Breast epithelium (tissue), 4 donors: Measurements from ENCODE around the gene DCLRE1C. TPM values are rescaled to one million over a fixed set of nuclear protein-coding genes. Genes with fewer than 3 reads are reported as not detected.

Experiments used
- DNase-seq, 2 donors: peaks; one replicate each; pipeline ENCODE4 v3.0.0-alpha.2; 2019; ENCODE audit warnings: low spot score in 2 of 2
- H3K27ac ChIP-seq, 2 donors: fragments of 200-600 bp; sonication (generic) in 1 of 2; one replicate each; pipeline ENCODE4 v1.5.1; 2016 to 2019; ENCODE audit warnings: mild to moderate bottlenecking in 1 of 2
- H3K27me3 ChIP-seq, 2 donors: fragments of 200-600 bp; sonication (generic) in 1 of 2; one replicate each; pipeline versions ENCODE4 v1.5.1 to v1.6.0; 2017 to 2019; ENCODE audit warnings: control low read depth in 1 of 2, mild to moderate bottlenecking in 1 of 2
- H3K36me3 ChIP-seq: fragments of 200-600 bp; one replicate; pipeline ENCODE4 v1.5.1; 2019
- H3K4me1 ChIP-seq, 2 donors: fragments of 200-600 bp; sonication (generic); one replicate each; pipeline ENCODE4 v1.5.1; 2016 to 2019; ENCODE audit warnings: control low read depth in 1 of 2
- H3K4me3 ChIP-seq, 3 donors: fragments of 200-600 bp; sonication (generic); 1 replicate in 2 of 3; 2 replicates in 1 of 3; pipeline ENCODE4 v1.5.1; 2016 to 2019; ENCODE audit warnings: mild to moderate bottlenecking in 3 of 3, moderate library complexity in 2 of 3
- H3K9me3 ChIP-seq, 2 donors: fragments of 200-600 bp; sonication (generic) in 1 of 2; one replicate each; pipeline ENCODE4 v1.5.1; 2016 to 2019; ENCODE audit warnings: control low read depth in 1 of 2
- POLR2A ChIP-seq: fragments of 450-650 bp; IDR thresholded peaks from one replicate; pipeline ENCODE4 v1.6.1; 2016; ENCODE audit warnings: antibody characterized with exemption, mild to moderate bottlenecking, moderate library complexity
- POLR2AphosphoS5 ChIP-seq, 3 donors: sonication (generic); formaldehyde crosslinking; IDR thresholded peaks; one replicate each; pipeline ENCODE4 v1.6.1; 2017; ENCODE audit warnings: antibody characterized with exemption in 3 of 3
- intact Hi-C: fragments of 100-400 bp; cut with DNase I; formaldehyde crosslinking; loops from one replicate; pipeline ENCODE4 v1.15.1; 2023; ENCODE audit warnings: low total_unique reads
- total RNA-seq, 3 donors: library from RNA; depleted of rRNA; stranded (reverse); fragments of >200 nt; gene quantifications; one replicate each; pipeline ENCODE4 v1.1.0, GENCODE V29; 2016
- TF ChIP-seq, protein P1 (sequence below), 3 donors: fragments of 450-650 bp; IDR thresholded peaks; one replicate each; pipeline ENCODE4 v1.5.1; 2016 to 2017; ENCODE audit warnings: antibody characterized with exemption in 3 of 3, mild to moderate bottlenecking in 3 of 3, moderate library complexity in 3 of 3

Gene DCLRE1C
- total RNA-seq, 3 donors from 2014 or later, result 8.3 to 21.2 (median 10.8) TPM

DNA sequence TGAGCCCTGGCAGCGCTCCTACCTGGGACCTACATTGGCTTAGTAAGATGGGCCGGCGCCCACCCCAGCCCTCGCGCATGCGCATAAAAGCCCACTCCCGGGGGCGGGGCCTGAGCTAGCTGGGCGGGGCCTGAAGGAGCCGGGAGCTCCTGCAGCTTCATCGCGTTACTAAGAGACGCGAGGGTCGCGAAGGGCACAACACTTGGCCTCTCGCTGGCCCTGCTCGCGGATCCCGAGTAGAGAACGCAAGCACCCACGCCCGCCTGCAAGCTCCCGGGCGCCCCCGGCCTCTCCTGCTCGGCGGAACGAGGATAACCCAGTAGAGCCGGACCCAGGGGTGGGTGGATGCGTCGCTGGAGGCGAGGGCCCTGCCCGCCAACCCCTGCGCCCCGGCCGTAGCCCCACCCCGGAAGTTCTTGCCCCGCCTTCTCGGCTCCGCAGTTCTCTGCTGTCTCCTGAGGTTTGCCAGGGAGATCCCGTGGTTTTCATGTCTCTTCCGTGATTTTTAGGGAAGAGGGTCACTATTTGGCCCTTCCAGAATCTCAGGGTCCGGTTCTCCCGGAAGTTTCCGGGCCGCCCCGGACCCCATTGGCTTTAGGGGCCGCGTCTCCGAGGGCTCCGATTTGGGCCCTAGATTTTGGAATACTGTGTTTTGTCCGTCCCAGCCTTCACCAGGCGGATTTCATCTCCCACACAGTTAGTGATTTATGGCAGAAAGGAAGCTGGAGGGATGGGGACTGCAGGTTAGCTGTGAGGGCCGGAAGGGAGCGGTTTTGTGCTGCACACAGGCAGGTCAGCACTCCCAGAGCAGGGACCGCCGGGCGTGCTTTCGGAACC is 5.5 kb upstream of the DCLRE1C start, which contains the start of gene MEIG1:
Gene MEIG1 (plus strand): TSS at position 168 of the 837 bp plus-strand sequence. CDS start 7,081 bp downstream, outside the sequence.
- no peaks in the 10 kb centered on the region for H3K27me3 ChIP-seq
- H3K36me3 ChIP-seq, result no peaks in the 10 kb centered on the region
- no peaks in the 10 kb centered on the region for H3K4me1 ChIP-seq
- peak within 1 kb of the TSS; percentile 57 to 77 (median 74) for H3K4me3 ChIP-seq
- H3K27ac ChIP-seq, result peak within 1 kb of the TSS; percentile 91 to 92
- no peaks in the 10 kb centered on the region for H3K9me3 ChIP-seq
- peak; percentile 33 for TF ChIP-seq POLR2A
- TF ChIP-seq, protein P1, sequence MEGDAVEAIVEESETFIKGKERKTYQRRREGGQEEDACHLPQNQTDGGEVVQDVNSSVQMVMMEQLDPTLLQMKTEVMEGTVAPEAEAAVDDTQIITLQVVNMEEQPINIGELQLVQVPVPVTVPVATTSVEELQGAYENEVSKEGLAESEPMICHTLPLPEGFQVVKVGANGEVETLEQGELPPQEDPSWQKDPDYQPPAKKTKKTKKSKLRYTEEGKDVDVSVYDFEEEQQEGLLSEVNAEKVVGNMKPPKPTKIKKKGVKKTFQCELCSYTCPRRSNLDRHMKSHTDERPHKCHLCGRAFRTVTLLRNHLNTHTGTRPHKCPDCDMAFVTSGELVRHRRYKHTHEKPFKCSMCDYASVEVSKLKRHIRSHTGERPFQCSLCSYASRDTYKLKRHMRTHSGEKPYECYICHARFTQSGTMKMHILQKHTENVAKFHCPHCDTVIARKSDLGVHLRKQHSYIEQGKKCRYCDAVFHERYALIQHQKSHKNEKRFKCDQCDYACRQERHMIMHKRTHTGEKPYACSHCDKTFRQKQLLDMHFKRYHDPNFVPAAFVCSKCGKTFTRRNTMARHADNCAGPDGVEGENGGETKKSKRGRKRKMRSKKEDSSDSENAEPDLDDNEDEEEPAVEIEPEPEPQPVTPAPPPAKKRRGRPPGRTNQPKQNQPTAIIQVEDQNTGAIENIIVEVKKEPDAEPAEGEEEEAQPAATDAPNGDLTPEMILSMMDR (IDR thresholded peaks at IDR 0.05), result peak in 1 of 3 donors; percentile 12
- peak in 2 of 3 donors; percentile 53 to 61 for TF ChIP-seq POLR2AphosphoS5 (IDR thresholded peaks at IDR 0.05)
- intact Hi-C loops, result loop anchor here (5.0 to 10.0 kb wide), 2 partner anchors 135 to 208 kb away; partner anchors contain the start of genes NMT2 and RPP38
- DNase-seq, result peak; percentile 83 to 86

GRCh38 chr10:14958872-14959220 is 5.0 kb upstream of the DCLRE1C start:
- Histone ChIP-seq H3K27me3 (no peaks in the 10 kb centered on the region), H3K36me3 (no peaks in the 10 kb centered on the region), H3K9me3 (no peaks in the 10 kb centered on the region), H3K27ac (peak overlapping the region; percentile 91 to 92), H3K4me1 (no peaks in the 10 kb centered on the region), H3K4me3 (peak overlapping the region; percentile 57 to 77 (median 74))
- no peak for TF ChIP-seq POLR2AphosphoS5 (IDR thresholded peaks at IDR 0.05)
- intact Hi-C loops, result loop anchor here (10.0 kb wide), 1 partner anchor 136 kb away; the partner anchor contains the start of gene RPP38
- no peak for DNase-seq

- H3K4me3 ChIP-seq, result peak overlapping the region in 1 of 3 donors; percentile 79
- intact Hi-C loops, result loop anchor here (10.0 kb wide), 1 partner anchor 140 kb away; the partner anchor contains the start of gene RPP38
- no peaks in the 10 kb centered on the region for H3K36me3 ChIP-seq
- no peaks in the 10 kb centered on the region for H3K4me1 ChIP-seq
- H3K27ac ChIP-seq, result peak overlapping the region in 1 of 2 donors; percentile 91
- DNase-seq, result no peak
- TF ChIP-seq POLR2A, result no peak
- TF ChIP-seq POLR2AphosphoS5 (IDR thresholded peaks at IDR 0.05), result no peak
- TF ChIP-seq, protein P1 (IDR thresholded peaks at IDR 0.05), result no peak
- H3K27me3 ChIP-seq, result no peaks in the 10 kb centered on the region
- H3K9me3 ChIP-seq, result no peaks in the 10 kb centered on the region
Measured at GRCh38 chr10:14954934-14955333, 1.0 kb upstream of the DCLRE1C start.

GRCh38 chr10:14953424-14954000 is 384 bp downstream of the DCLRE1C start:
- DNase-seq, result peak in 1 of 2 donors; percentile 44
- Histone ChIP-seq H3K27ac (peak overlapping the region; percentile 78 to 91), H3K4me1 (no peaks in the 10 kb centered on the region), H3K4me3 (peak overlapping the region; percentile 50 to 79 (median 70)), H3K9me3 (no peaks in the 10 kb centered on the region), H3K27me3 (no peaks in the 10 kb centered on the region), H3K36me3 (no peaks in the 10 kb centered on the region)
- TF ChIP-seq, protein P1 (IDR thresholded peaks at IDR 0.05), result no peak
- TF ChIP-seq POLR2AphosphoS5 (IDR thresholded peaks at IDR 0.05), result no peak
- TF ChIP-seq POLR2A, result no peak
- intact Hi-C loops, result loop anchor here (10.0 kb wide), 1 partner anchor 141 kb away; the partner anchor contains the start of gene RPP38

GRCh38 chr10:14952851-14953423 is 959 bp downstream of the DCLRE1C start:
- DNase-seq, result no peak
- no peaks in the 10 kb centered on the region for H3K27me3 ChIP-seq
- H3K9me3 ChIP-seq, result no peaks in the 10 kb centered on the region
- H3K27ac ChIP-seq, result peak overlapping the region; percentile 78 to 91
- H3K36me3 ChIP-seq, result no peaks in the 10 kb centered on the region
- TF ChIP-seq, protein P1 (IDR thresholded peaks at IDR 0.05), result no peak
- TF ChIP-seq POLR2AphosphoS5 (IDR thresholded peaks at IDR 0.05), result no peak
- TF ChIP-seq POLR2A, result no peak
- no peaks in the 10 kb centered on the region for H3K4me1 ChIP-seq
- H3K4me3 ChIP-seq, result peak overlapping the region; percentile 50 to 79 (median 70)
- intact Hi-C loops, result loop anchor here (10.0 kb wide), 1 partner anchor 142 kb away; the partner anchor contains the start of gene RPP38
